Neural cell (in vitro differentiated cells): Measurements from ENCODE around the gene LURAP1L. TPM values are rescaled to one million over a fixed set of nuclear protein-coding genes. Genes with fewer than 3 reads are reported as not detected.

Source experiments
- H2AFZ ChIP-seq: fragments of 200-600, 300-800 bp; sonication (generic), shearing (Covaris generic); 2 replicates; pipeline ENCODE4 v1.6.0; 2014; ENCODE audit warnings: low read depth, mild to moderate bottlenecking, antibody characterized with exemption, low read length, moderate library complexity
- H3F3A ChIP-seq: fragments of 200-600 bp; shearing (Covaris generic); 2 replicates; pipeline ENCODE4 v1.6.1; 2016; ENCODE audit warnings: mild to moderate bottlenecking, moderate library complexity, mixed read lengths, antibody characterized with exemption, low read length; ENCODE audit not compliant: insufficient read depth, poor library complexity, severe bottlenecking
- H3K27ac ChIP-seq: fragments of 200-600, 300-800 bp; sonication (generic), shearing (Covaris generic); 2 replicates; pipeline ENCODE4 v1.5.1; 2014; ENCODE audit warnings: mild to moderate bottlenecking, low read length, moderate library complexity
- H3K27me3 ChIP-seq: fragments of 300-800, 200-600 bp; sonication (generic), shearing (Covaris generic); 2 replicates; pipeline ENCODE4 v1.6.0; 2014; ENCODE audit warnings: mild to moderate bottlenecking, low read depth, low read length, moderate library complexity; ENCODE audit not compliant: insufficient read depth
- H3K36me3 ChIP-seq: fragments of 300-800, 200-600 bp; sonication (generic), shearing (Covaris generic); 2 replicates; pipeline ENCODE4 v1.5.1; 2014; ENCODE audit warnings: mild to moderate bottlenecking, antibody characterized with exemption, low read length, moderate library complexity; ENCODE audit not compliant: insufficient read depth
- H3K4me2 ChIP-seq: fragments of 300-800, 200-600 bp; sonication (generic), shearing (Covaris generic); 2 replicates; pipeline ENCODE4 v1.6.0; 2014; ENCODE audit warnings: mild to moderate bottlenecking, low read length
- H3K4me3 ChIP-seq: fragments of 300-800, 200-600 bp; sonication (generic), shearing (Covaris generic); 2 replicates; pipeline ENCODE4 v1.5.1; 2014; ENCODE audit warnings: mild to moderate bottlenecking, low read length, moderate library complexity
- H3K79me2 ChIP-seq: fragments of 200-600 bp; shearing (Covaris generic); replicated peaks from 2 replicates; pipeline ENCODE4 v1.6.0; 2014; ENCODE audit warnings: mild to moderate bottlenecking, low read length, moderate library complexity; ENCODE audit not compliant: insufficient read depth
- H3K9ac ChIP-seq: fragments of 300-800, 200-600 bp; sonication (generic), shearing (Covaris generic); 2 replicates; pipeline ENCODE4 v1.6.1; 2016; ENCODE audit warnings: mild to moderate bottlenecking, low read length, mixed read lengths
- H3K9me2 ChIP-seq: fragments of 200-600 bp; shearing (Covaris generic); 2 replicates; pipeline ENCODE4 v1.6.1; 2016; ENCODE audit warnings: mild to moderate bottlenecking, low read length, mixed read lengths; ENCODE audit not compliant: insufficient read depth
- H3K9me3 ChIP-seq: fragments of 200-600, 300-800 bp; sonication (generic), shearing (Covaris generic); 2 replicates; pipeline ENCODE4 v1.6.1; 2016; ENCODE audit warnings: mild to moderate bottlenecking, mixed run types, low read length, moderate library complexity, mixed read lengths
- H4K20me1 ChIP-seq: fragments of 200-600 bp; shearing (Covaris generic); 2 replicates; pipeline ENCODE4 v1.6.1; 2016; ENCODE audit warnings: mild to moderate bottlenecking, mixed run types; ENCODE audit not compliant: insufficient read depth
- CTCF ChIP-seq: fragments of 450-650 bp; IDR thresholded peaks from 2 replicates; pipeline ENCODE4 v1.5.1; 2014; ENCODE audit warnings: antibody characterized with exemption, mild to moderate bottlenecking, moderate library complexity; ENCODE audit not compliant: poor library complexity, severe bottlenecking
- EP300 ChIP-seq: fragments of 450-650 bp; conservative IDR thresholded peaks from 2 replicates; pipeline ENCODE4 v1.6.1; 2014; ENCODE audit warnings: antibody characterized with exemption, mild to moderate bottlenecking, moderate library complexity; ENCODE audit not compliant: poor library complexity, severe bottlenecking
- EZH2 ChIP-seq: fragments of 200-600, 300-800 bp; shearing (Covaris generic), sonication (generic); IDR thresholded peaks from 2 replicates; pipeline ENCODE4 v1.6.1; 2014; ENCODE audit warnings: antibody characterized with exemption, low read length, borderline replicate concordance, mild to moderate bottlenecking; ENCODE audit not compliant: insufficient read depth, poor library complexity, severe bottlenecking
- MXI1 ChIP-seq: fragments of 450-650 bp; conservative IDR thresholded peaks from 2 replicates; pipeline ENCODE4 v1.6.1; 2014; ENCODE audit warnings: antibody characterized with exemption, mild to moderate bottlenecking; ENCODE audit not compliant: poor library complexity, severe bottlenecking
- POLR2AphosphoS5 ChIP-seq: IDR thresholded peaks from 2 replicates; pipeline ENCODE4 v1.6.1; 2012
- RAD21 ChIP-seq: fragments of 450-650 bp; conservative IDR thresholded peaks from 2 replicates; pipeline ENCODE4 v1.6.1; 2014; ENCODE audit warnings: antibody characterized with exemption, mild to moderate bottlenecking, moderate library complexity
- REST ChIP-seq: IDR thresholded peaks from 2 replicates; pipeline ENCODE4 v1.6.1; 2012; ENCODE audit warnings: borderline replicate concordance
- SMC3 ChIP-seq: fragments of 450-650 bp; conservative IDR thresholded peaks from 2 replicates; pipeline ENCODE4 v1.6.1; 2014; ENCODE audit warnings: antibody characterized with exemption, mild to moderate bottlenecking, moderate library complexity; ENCODE audit not compliant: poor library complexity
- TAF1 ChIP-seq: IDR thresholded peaks from 2 replicates; pipeline ENCODE4 v1.6.1; 2012; ENCODE audit warnings: low read depth
- polyA plus RNA-seq: library from polyadenylated mRNA; depleted of rRNA; stranded (reverse); fragments of >200 nt; gene quantifications from 2 replicates; pipeline ENCODE4 v1.2.3, GENCODE V29; 2014

LURAP1L gene
- polyA plus RNA-seq, 1 donor from 2014 or later: 0.59 TPM

- no peaks in the 10 kb centered on the region for H3K36me3 ChIP-seq
- TF ChIP-seq EP300 (no peak), POLR2AphosphoS5 (no peak), EZH2 (no peak), CTCF (no peak), REST (no peak), MXI1 (no peak), SMC3 (no peak), TAF1 (no peak), RAD21 (no peak)
- no peak overlapping the region for H3K4me3 ChIP-seq
- H2AFZ ChIP-seq: no peak overlapping the region
- no peak overlapping the region for H3K9ac ChIP-seq
- H3K27me3 ChIP-seq: no peaks in the 10 kb centered on the region
- H3K9me2 ChIP-seq: no peaks in the 10 kb centered on the region
- no peaks in the 10 kb centered on the region for H3F3A ChIP-seq
- no peaks in the 10 kb centered on the region for H3K79me2 ChIP-seq
- H3K9me3 ChIP-seq: no peaks in the 10 kb centered on the region
- no peak overlapping the region for H3K4me2 ChIP-seq
- H3K27ac ChIP-seq: no peak overlapping the region
- no peaks in the 10 kb centered on the region for H4K20me1 ChIP-seq
These were observed 71.2 kb downstream of the LURAP1L start for GRCh38 chr9:12846035-12846434.

- TF ChIP-seq TAF1 (no peak), POLR2AphosphoS5 (no peak), RAD21 (no peak), CTCF (no peak), SMC3 (no peak), EZH2 (no peak), MXI1 (no peak), EP300 (no peak), REST (no peak)
- no peaks in the 10 kb centered on the region for H3K9me3 ChIP-seq
- no peaks in the 10 kb centered on the region for H3K9me2 ChIP-seq
- no peak overlapping the region for H3K4me3 ChIP-seq
- H3K79me2 ChIP-seq: no peaks in the 10 kb centered on the region
- no peaks in the 10 kb centered on the region for H3K36me3 ChIP-seq
- H3K4me2 ChIP-seq: no peak overlapping the region
- no peak overlapping the region for H2AFZ ChIP-seq
- no peak overlapping the region for H3K9ac ChIP-seq
- H4K20me1 ChIP-seq: no peaks in the 10 kb centered on the region
- no peak overlapping the region for H3K27ac ChIP-seq
- H3F3A ChIP-seq: no peaks in the 10 kb centered on the region
- no peaks in the 10 kb centered on the region for H3K27me3 ChIP-seq
These were observed 72.7 kb downstream of the LURAP1L start for GRCh38 chr9:12847561-12847960.
